K562 (cell line): ENCODE results near the gene KCNK3.

Experiments
- CHD4 ChIP-seq: fragments of 200-600 bp; sonication (generic); IDR thresholded peaks from 3 replicates; pipeline ENCODE4 v1.6.1; 2012; ENCODE audit warnings: low read depth, mild to moderate bottlenecking, mixed read lengths, low read length, inconsistent platforms; ENCODE audit not compliant: insufficient read depth, insufficient replicate concordance, poor library complexity, severe bottlenecking
- CREBBP ChIP-seq: IDR thresholded peaks from one replicate; pipeline ENCODE4 v1.6.1; 2012; ENCODE audit warnings: low read depth, mild to moderate bottlenecking, control low read depth, inconsistent platforms, low read length
- DPF2 ChIP-seq: fragments of 450-650 bp; IDR thresholded peaks from 2 replicates; pipeline ENCODE4 v1.6.1; 2016
- ETV6 ChIP-seq, 3 experiments: fragments of 150-350 bp in 1 of 3; sonication (generic) in 1 of 3; formaldehyde crosslinking in 1 of 3; IDR thresholded peaks; 2 replicates each; pipeline versions ENCODE4 v1.6.1 to v1.8.0; 2014 to 2022; ENCODE audit warnings: borderline replicate concordance in 2 of 3, low read depth in 2 of 3, antibody characterized with exemption in 1 of 3, low read length in 1 of 3, mild to moderate bottlenecking in 1 of 3, missing genetic modification reagents in 1 of 3
- FOXK2 ChIP-seq, 2 experiments: fragments of 450-650 bp; IDR thresholded peaks in 1 of 2; conservative IDR thresholded peaks in 1 of 2; 2 replicates each; pipeline ENCODE4 v1.6.1; 2016; ENCODE audit warnings: low read depth in 2 of 2, mild to moderate bottlenecking in 1 of 2
- SP1 ChIP-seq: sonication (generic); formaldehyde crosslinking; IDR thresholded peaks from 2 replicates; pipeline ENCODE4 v1.8.1; 2022; ENCODE audit warnings: mild to moderate bottlenecking, missing genetic modification reagents
- TF ChIP-seq, protein P1 (sequence below), 2 experiments: fragments of 450-650 bp in 1 of 2; sonication (generic) in 1 of 2; formaldehyde crosslinking in 1 of 2; IDR thresholded peaks in 1 of 2; conservative IDR thresholded peaks in 1 of 2; 2 replicates each; pipeline versions ENCODE4 v1.6.1 to v1.8.1; 2016 to 2023; ENCODE audit warnings: mild to moderate bottlenecking in 2 of 2, moderate library complexity in 2 of 2, inconsistent platforms in 1 of 2, missing genetic modification reagents in 1 of 2
- TF ChIP-seq, protein P2 (sequence below): fragments of 450-650 bp; IDR thresholded peaks from 2 replicates; pipeline ENCODE4 v1.6.1; 2017; ENCODE audit warnings: antibody characterized with exemption
- TF ChIP-seq, protein P3 (sequence below): sonication (generic); formaldehyde crosslinking; IDR thresholded peaks from 2 replicates; pipeline ENCODE4 v1.8.0; 2022; ENCODE audit warnings: mild to moderate bottlenecking, missing genetic modification reagents
- TF ChIP-seq, protein P4 (sequence below), 3 experiments: IDR thresholded peaks in 2 of 3; conservative IDR thresholded peaks in 1 of 3; 2 replicates each; pipeline ENCODE4 v1.5.1; 2011 to 2012; ENCODE audit warnings: low read length in 3 of 3, mild to moderate bottlenecking in 3 of 3, control low read depth in 2 of 3, improper control_type of control experiment in 1 of 3, inconsistent platforms in 1 of 3, low read depth in 1 of 3, mixed read lengths in 1 of 3, moderate library complexity in 1 of 3; ENCODE audit not compliant: insufficient read depth in 2 of 3

DNA sequence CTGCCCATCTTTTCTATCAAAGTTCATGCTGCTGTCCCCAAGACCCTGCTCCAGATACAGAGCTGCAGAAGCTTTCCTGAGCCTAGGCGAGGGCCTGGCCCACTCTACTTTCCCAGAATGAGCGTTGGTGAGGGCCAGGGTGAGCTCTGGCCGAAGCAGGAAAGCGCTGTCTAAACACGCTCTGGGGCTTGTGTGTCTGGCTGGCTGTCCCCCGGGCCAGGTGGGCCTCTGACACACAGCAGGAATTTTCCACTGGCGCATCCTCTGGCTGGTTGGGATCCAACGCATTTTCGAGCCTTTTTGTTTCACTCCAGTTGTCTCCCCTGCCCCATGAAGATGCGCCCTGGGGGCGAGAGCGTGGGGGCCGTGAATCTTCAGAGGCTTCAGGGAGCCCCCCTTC lies 17.8 kb upstream of the KCNK3 start:
- TF ChIP-seq, protein P1, sequence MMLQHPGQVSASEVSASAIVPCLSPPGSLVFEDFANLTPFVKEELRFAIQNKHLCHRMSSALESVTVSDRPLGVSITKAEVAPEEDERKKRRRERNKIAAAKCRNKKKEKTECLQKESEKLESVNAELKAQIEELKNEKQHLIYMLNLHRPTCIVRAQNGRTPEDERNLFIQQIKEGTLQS (IDR thresholded peaks at IDR 0.05), result no peak
- TF ChIP-seq, protein P1 (CRISPR knock-in tag; conservative IDR thresholded peaks at IDR 0.05), result no peak
- TF ChIP-seq DPF2, result no peak
- TF ChIP-seq CREBBP, result no peak
- no peak for TF ChIP-seq SP1 (CRISPR knock-in tag)
- TF ChIP-seq, protein P2, sequence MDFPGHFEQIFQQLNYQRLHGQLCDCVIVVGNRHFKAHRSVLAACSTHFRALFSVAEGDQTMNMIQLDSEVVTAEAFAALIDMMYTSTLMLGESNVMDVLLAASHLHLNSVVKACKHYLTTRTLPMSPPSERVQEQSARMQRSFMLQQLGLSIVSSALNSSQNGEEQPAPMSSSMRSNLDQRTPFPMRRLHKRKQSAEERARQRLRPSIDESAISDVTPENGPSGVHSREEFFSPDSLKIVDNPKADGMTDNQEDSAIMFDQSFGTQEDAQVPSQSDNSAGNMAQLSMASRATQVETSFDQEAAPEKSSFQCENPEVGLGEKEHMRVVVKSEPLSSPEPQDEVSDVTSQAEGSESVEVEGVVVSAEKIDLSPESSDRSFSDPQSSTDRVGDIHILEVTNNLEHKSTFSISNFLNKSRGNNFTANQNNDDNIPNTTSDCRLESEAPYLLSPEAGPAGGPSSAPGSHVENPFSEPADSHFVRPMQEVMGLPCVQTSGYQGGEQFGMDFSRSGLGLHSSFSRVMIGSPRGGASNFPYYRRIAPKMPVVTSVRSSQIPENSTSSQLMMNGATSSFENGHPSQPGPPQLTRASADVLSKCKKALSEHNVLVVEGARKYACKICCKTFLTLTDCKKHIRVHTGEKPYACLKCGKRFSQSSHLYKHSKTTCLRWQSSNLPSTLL, result no peak
- no peak for TF ChIP-seq CHD4
- TF ChIP-seq, protein P3, sequence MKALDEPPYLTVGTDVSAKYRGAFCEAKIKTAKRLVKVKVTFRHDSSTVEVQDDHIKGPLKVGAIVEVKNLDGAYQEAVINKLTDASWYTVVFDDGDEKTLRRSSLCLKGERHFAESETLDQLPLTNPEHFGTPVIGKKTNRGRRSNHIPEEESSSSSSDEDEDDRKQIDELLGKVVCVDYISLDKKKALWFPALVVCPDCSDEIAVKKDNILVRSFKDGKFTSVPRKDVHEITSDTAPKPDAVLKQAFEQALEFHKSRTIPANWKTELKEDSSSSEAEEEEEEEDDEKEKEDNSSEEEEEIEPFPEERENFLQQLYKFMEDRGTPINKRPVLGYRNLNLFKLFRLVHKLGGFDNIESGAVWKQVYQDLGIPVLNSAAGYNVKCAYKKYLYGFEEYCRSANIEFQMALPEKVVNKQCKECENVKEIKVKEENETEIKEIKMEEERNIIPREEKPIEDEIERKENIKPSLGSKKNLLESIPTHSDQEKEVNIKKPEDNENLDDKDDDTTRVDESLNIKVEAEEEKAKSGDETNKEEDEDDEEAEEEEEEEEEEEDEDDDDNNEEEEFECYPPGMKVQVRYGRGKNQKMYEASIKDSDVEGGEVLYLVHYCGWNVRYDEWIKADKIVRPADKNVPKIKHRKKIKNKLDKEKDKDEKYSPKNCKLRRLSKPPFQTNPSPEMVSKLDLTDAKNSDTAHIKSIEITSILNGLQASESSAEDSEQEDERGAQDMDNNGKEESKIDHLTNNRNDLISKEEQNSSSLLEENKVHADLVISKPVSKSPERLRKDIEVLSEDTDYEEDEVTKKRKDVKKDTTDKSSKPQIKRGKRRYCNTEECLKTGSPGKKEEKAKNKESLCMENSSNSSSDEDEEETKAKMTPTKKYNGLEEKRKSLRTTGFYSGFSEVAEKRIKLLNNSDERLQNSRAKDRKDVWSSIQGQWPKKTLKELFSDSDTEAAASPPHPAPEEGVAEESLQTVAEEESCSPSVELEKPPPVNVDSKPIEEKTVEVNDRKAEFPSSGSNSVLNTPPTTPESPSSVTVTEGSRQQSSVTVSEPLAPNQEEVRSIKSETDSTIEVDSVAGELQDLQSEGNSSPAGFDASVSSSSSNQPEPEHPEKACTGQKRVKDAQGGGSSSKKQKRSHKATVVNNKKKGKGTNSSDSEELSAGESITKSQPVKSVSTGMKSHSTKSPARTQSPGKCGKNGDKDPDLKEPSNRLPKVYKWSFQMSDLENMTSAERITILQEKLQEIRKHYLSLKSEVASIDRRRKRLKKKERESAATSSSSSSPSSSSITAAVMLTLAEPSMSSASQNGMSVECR (CRISPR knock-in tag), result no peak
- TF ChIP-seq FOXK2 (conservative IDR thresholded peaks at IDR 0.05 in 1 of 2, IDR thresholded peaks at IDR 0.05 in 1 of 2; ENCODE audit: low read depth in 2 of 2), result no peak
- TF ChIP-seq, protein P4, sequence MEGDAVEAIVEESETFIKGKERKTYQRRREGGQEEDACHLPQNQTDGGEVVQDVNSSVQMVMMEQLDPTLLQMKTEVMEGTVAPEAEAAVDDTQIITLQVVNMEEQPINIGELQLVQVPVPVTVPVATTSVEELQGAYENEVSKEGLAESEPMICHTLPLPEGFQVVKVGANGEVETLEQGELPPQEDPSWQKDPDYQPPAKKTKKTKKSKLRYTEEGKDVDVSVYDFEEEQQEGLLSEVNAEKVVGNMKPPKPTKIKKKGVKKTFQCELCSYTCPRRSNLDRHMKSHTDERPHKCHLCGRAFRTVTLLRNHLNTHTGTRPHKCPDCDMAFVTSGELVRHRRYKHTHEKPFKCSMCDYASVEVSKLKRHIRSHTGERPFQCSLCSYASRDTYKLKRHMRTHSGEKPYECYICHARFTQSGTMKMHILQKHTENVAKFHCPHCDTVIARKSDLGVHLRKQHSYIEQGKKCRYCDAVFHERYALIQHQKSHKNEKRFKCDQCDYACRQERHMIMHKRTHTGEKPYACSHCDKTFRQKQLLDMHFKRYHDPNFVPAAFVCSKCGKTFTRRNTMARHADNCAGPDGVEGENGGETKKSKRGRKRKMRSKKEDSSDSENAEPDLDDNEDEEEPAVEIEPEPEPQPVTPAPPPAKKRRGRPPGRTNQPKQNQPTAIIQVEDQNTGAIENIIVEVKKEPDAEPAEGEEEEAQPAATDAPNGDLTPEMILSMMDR (IDR thresholded peaks at IDR 0.05 in 2 of 3, conservative IDR thresholded peaks at IDR 0.05 in 1 of 3; ENCODE audit: insufficient read depth in 2 of 3, low read depth in 1 of 3, low read length in 3 of 3), result no peak
- TF ChIP-seq ETV6 (IDR thresholded peaks at IDR 0.05; ENCODE audit: borderline replicate concordance in 1 of 2, low read depth in 2 of 2, low read length in 1 of 2), result no peak
- TF ChIP-seq ETV6 (CRISPR knock-in tag; IDR thresholded peaks at IDR 0.05; ENCODE audit: borderline replicate concordance), result no peak
